HG02884 (cell line): ENCODE results near the gene FAM240A.

Experiments
- ATAC-seq: cut with Tn5 transposase; IDR thresholded peaks from one replicate; pipeline ENCODE4 v1.9.1; 2021; ENCODE audit warnings: mild to moderate bottlenecking, moderate library complexity; ENCODE audit not compliant: unreplicated experiment

The FAM240A gene

DNA sequence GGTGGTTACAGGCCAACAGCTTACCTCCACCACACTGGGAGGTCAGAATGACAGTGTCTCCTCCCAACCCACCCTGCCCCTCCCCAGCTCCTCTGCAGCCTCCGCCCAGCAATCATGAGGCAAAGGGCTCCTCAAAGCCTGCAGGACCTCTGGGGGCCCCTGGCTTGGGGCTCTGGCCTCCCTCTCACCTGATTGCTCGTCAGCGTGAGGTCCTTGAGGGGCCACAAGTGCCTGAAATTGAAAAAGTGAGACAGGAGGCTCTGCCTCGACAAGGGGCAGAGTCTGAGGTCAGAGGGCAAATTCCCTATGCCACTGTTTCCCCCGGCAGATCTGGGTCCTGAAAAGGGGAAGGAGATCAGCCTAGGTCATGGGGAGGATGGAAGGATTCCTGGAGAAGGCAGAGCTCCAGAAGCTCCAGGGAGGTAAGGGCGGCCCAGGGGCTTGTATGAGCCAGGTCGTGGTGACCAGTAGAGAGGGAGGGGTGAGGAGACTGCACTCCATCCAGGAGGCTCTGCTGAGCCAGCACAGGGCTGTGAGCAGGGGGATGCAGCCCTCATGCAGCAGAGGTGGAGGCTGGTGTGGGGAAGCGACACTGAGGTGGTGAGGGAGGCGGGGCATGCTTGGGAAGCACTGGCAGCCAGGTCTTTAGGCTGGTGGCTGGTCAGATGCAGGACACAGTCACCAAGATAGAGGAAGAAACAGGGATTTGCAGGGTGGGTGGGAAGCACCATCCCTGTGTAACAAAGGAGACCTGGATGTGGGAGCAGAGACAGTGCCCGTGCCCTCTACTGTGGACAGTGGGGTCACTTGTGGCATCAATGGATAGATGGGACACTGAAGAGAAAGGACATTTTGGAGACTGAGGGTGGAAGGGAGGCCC is 61.1 kb downstream of the FAM240A start:
- no peak for ATAC-seq

DNA sequence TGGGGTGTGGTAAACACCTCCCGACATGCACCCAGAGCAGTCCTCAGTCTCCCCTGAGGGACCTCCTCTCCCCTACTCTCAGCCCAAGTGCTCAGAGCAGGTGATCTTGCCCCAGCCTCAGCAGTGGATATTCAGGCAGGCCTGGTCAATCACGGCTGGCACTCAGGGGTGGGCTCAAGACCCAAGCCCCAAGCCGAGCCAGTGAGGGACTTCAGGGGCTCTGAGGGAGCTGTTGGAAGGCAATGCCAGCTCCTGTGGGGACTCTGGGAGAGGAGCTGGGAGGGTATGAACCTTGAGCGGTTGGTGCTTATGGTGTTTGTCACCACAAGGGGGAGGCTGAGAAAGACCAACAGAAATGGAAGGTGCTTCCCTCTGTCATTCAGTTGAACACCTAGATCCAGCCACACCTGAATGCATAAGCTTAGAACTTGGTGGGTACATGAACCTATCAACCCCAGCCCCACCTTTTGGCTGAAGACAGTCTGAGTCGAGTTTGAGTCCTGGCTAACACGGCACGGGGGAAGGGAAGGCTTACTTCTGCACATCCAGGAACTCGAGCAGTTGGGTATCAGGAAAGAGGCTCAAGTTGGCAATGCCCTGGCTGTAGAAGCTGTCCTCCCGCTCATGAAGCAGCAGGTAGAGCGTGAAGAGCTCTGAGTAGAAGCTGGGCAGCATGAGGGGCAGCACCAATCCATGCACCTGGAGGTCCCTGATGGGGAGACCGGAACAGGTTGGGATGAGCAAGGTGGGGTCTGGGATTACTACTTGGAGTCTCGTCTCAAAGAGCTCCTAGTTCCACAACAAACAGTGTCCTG is 61.9 kb downstream of the FAM240A start:
- no peak for ATAC-seq

DNA sequence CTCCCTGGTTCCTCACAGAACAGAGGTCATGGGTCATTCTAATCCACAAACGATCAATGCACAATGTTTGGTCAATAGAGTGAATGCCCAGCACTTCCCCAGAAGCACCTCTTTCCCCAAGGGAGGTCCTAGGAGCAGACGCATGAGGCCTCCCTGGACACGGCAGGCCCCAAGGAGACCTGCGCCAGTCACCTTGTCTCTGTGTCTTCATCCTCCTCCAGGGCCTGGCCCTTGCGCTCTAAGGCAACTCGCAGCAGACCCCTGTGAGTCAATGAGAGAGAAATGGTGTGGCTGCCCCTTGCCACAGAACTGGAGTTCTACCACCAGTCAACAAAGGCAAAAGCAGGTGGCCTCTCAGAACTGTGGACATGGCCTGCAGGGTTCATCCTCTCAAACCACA is 63.1 kb downstream of the FAM240A start:
- no peak for ATAC-seq
